HG02970 (cell line): ENCODE results near the gene GNGT2.

ENCODE experiments used
- ATAC-seq: cut with Tn5 transposase; IDR thresholded peaks from one replicate; pipeline ENCODE4 v1.9.1; 2021; ENCODE audit warnings: mild to moderate bottlenecking, moderate library complexity, moderate number of reproducible peaks; ENCODE audit not compliant: unreplicated experiment, low FRiP score

The GNGT2 gene

GRCh38 chr17:49210158-49211029, at the start of gene GNGT2, which contains the start of gene ABI3:
Gene GNGT2 (minus strand): TSS chr17:49210574. CDS start chr17:49207422, 3,152 bp downstream.
Gene ABI3 (plus strand): TSS chr17:49210707. CDS start chr17:49210725, 18 bp downstream.
- no peak for ATAC-seq

- no peak for ATAC-seq
Observed at GRCh38 chr17:49259663-49260010, 49.3 kb upstream of the GNGT2 start.

GRCh38 chr17:49258394-49258793, 48.0 kb upstream of the GNGT2 start:
- no peak for ATAC-seq

- ATAC-seq, result no peak
Observed at GRCh38 chr17:49255125-49255524, 44.8 kb upstream of the GNGT2 start.

GRCh38 chr17:49254066-49254465, 43.7 kb upstream of the GNGT2 start:
- no peak for ATAC-seq

- ATAC-seq, result no peak
Observed at GRCh38 chr17:49252148-49252695, 41.8 kb upstream of the GNGT2 start.

- no peak for ATAC-seq
Observed at GRCh38 chr17:49249890-49250522, 39.6 kb upstream of the GNGT2 start.

GRCh38 chr17:49249292-49249794, 39.0 kb upstream of the GNGT2 start:
- ATAC-seq, result no peak

- no peak for ATAC-seq
Observed at GRCh38 chr17:49247944-49248343, 37.6 kb upstream of the GNGT2 start.

GRCh38 chr17:49244839-49245238, 34.5 kb upstream of the GNGT2 start:
- ATAC-seq, result no peak

- ATAC-seq, result no peak
Observed at GRCh38 chr17:49242813-49243212, 32.4 kb upstream of the GNGT2 start.

GRCh38 chr17:49241692-49242397, 31.5 kb upstream of the GNGT2 start:
- ATAC-seq, result no peak

GRCh38 chr17:49241040-49241439, 30.7 kb upstream of the GNGT2 start:
- ATAC-seq, result no peak

- ATAC-seq, result no peak
Observed at GRCh38 chr17:49240619-49241018, 30.2 kb upstream of the GNGT2 start.

- no peak for ATAC-seq
Observed at GRCh38 chr17:49239963-49240362, 29.6 kb upstream of the GNGT2 start.

GRCh38 chr17:49235896-49236295, 25.5 kb upstream of the GNGT2 start:
- no peak for ATAC-seq

GRCh38 chr17:49234509-49235080, 24.2 kb upstream of the GNGT2 start:
- ATAC-seq, result no peak

- no peak for ATAC-seq
Observed at GRCh38 chr17:49231563-49231894, 21.2 kb upstream of the GNGT2 start.

GRCh38 chr17:49230636-49231562, 20.5 kb upstream of the GNGT2 start, which contains the start of gene PHOSPHO1:
Gene PHOSPHO1 (minus strand): TSS chr17:49230787. CDS start chr17:49226691, 4,096 bp downstream.
- peak; percentile 80 for ATAC-seq
